ENCODE measurements around the gene TRIM9. TPM values are rescaled to one million over a fixed set of nuclear protein-coding genes. Genes with fewer than 3 reads are reported as not detected.

Gene TRIM9
- total and polyA plus RNA-seq, 2 of the 4 experiments (the other 2 are of a cell fraction), result under 0.01 to 0.09 TPM

DNA sequence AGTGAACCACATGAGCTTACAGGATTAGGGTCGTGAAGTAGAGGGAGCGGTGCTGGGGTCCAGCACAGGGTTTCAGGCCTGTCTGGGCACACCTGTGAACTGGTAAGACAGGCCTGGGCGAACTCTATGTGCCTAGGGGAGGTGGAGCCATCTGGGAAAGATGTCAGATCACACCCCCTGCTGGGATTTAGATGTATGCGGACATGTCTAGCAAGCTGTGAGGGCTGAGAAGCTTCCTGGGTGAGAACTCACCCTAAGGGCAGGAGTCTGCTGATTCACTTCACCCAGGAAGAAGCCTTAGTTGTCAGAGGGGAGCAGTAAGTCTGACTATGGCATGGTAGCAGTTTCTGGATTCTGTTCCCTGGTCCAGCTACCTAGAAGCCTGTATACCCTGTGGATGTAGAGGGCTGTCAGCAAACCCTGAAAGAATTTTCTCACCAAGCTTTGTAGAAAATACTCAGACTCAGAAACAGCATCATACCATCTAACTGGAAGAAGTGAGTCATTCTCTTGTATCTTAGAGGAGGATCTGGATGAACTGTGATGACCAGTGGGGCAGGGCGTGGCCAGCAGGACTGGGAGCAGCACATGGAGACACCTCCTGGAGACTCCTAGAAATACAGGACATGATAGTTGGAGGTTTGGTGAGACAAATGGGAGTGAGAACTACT lies 139.4 kb downstream of the TRIM9 start:
- H3K4me3 ChIP-seq (ENCODE audit: insufficient read depth, low read depth, low read length), result no peak overlapping the region

More for the DNA sequence above, 139.4 kb downstream of the TRIM9 start:
- DNase-seq, result peak; percentile 96
- H2BK5ac ChIP-seq (ENCODE audit: low read depth, low read length, poor library complexity, severe bottlenecking), result peak overlapping the region; percentile 86
- no peaks in the 10 kb centered on the region for H3K27me3 ChIP-seq (ENCODE audit: control insufficient read depth, insufficient read depth, low read length)
- peak overlapping the region; percentile 62; the same call in 2 of the 3 replicates for H2BK15ac ChIP-seq (ENCODE audit: low read depth, low read length)
- peak overlapping the region; percentile 72 for H2AK5ac ChIP-seq (ENCODE audit: low read depth, low read length)
- H3K27ac ChIP-seq (ENCODE audit: insufficient read depth, low read length), result peak overlapping the region; percentile 81
- no peaks in the 10 kb centered on the region for H3K36me3 ChIP-seq (ENCODE audit: control insufficient read depth, insufficient read depth, low read length)
- H4K91ac ChIP-seq (ENCODE audit: insufficient read depth, low read depth, low read length), result peak overlapping the region; percentile 75
- peaks cover 4% of the 10 kb centered on the region; the same call in 1 of the 2 replicates for H3K9me1 ChIP-seq (ENCODE audit: insufficient read depth, low read length)
- peak overlapping the region; percentile 31 for H3K56ac ChIP-seq (ENCODE audit: extremely low read depth, insufficient read depth, low read length)
- BruUV-seq (replicated peaks), result no TSS peak
- intact Hi-C loops (cut with micrococcal nuclease) (loop anchor here (1.0 to 5.0 kb wide), 3 partner anchors 35 to 265 kb away; partner anchors contain the start of gene TRIM9), in situ Hi-C loops (cut with MboI; ENCODE audit: low sequenced_read_pairs) (no loop called here), dilution Hi-C loops (cut with HindIII; ENCODE audit: low sequenced_read_pairs, unreplicated experiment) (no loop called here)
- H2BK20ac ChIP-seq (ENCODE audit: low read depth, low read length), result peak overlapping the region; percentile 87
- ATAC-seq (ENCODE audit: low read depth), result peak; percentile 99
- peak overlapping the region; percentile 75 for H3K4ac ChIP-seq (ENCODE audit: low read depth, low read length)
- H4K8ac ChIP-seq (ENCODE audit: low read depth in 2 of 2, low read length in 2 of 2), result peak overlapping the region; percentile 21 to 82; a peak in 3 of 4 replicates
- H3K23ac ChIP-seq (ENCODE audit: low read depth, low read length), result peak overlapping the region; percentile 59; the same call in 1 of the 2 replicates
- no peaks in the 10 kb centered on the region; the same call in 1 of the 2 replicates for H4K20me1 ChIP-seq (ENCODE audit: insufficient read depth, low read length)
- peaks cover 4% of the 10 kb centered on the region for H3K4me1 ChIP-seq (ENCODE audit: control insufficient read depth, insufficient read depth, low read length)
- WGBS, 2 experiments (ENCODE audit: extremely low coverage in 2 of 2, insufficient read length in 1 of 2), result 71% methylated on average over 1 of the region's 5 CpGs; no CpG with 5 or more reads in 1 of the 2 experiments
- H3K14ac ChIP-seq (replicated peaks; ENCODE audit: low read depth, low read length), result peak overlapping the region; percentile 62
- peak overlapping the region; percentile 84 for H2BK120ac ChIP-seq (ENCODE audit: low read depth, low read length)
- H2AK9ac ChIP-seq (replicated peaks; ENCODE audit: low read depth, low read length, poor library complexity), result peak overlapping the region; percentile 6
- ChIA-PET CTCF (interaction anchor here (0.6 to 1.9 kb wide), 9 partner anchors 9 to 655 kb away, joined by 3 to 6 read pairs (median 3); partner anchors contain the start of gene PYGL), POLR2A (ENCODE audit: unreplicated experiment) (no interaction called here)
- peak overlapping the region; percentile 47; the same call in 1 of the 2 replicates for H3K9ac ChIP-seq (ENCODE audit: low read depth, low read length)
- H2AFZ ChIP-seq (replicated peaks; ENCODE audit: low read length, poor library complexity), result peak overlapping the region; percentile 87
- peak overlapping the region; percentile 56 for H3K4me2 ChIP-seq (ENCODE audit: low read depth, low read length)
- peak overlapping the region; percentile 81 for H3K18ac ChIP-seq (ENCODE audit: low read depth, low read length)
- TF ChIP-seq USF2 (IDR thresholded peaks at IDR 0.05; ENCODE audit: low read depth, low read length) (peak; percentile 27; the same call in 1 of the 2 replicates), RAD21 (IDR thresholded peaks at IDR 0.05; ENCODE audit: low read length) (peak; percentile 59), FOS (IDR thresholded peaks at IDR 0.05; ENCODE audit: low read depth, low read length) (peak; percentile 90), SMC3 (IDR thresholded peaks at IDR 0.05; ENCODE audit: low read depth, low read length) (peak; percentile 39), MAZ (IDR thresholded peaks at IDR 0.05; ENCODE audit: borderline replicate concordance, low read depth, low read length) (no peak), CEBPB (IDR thresholded peaks at IDR 0.05; ENCODE audit: low read depth, low read length) (no peak), MAFK (IDR thresholded peaks at IDR 0.05; ENCODE audit: low read depth, low read length) (no peak), CHD1 (IDR thresholded peaks at IDR 0.05; ENCODE audit: low read depth, low read length) (no peak), POLR2A (IDR thresholded peaks at IDR 0.05; ENCODE audit: low read depth, low read length) (no peak)
- TF ChIP-seq, protein P1, sequence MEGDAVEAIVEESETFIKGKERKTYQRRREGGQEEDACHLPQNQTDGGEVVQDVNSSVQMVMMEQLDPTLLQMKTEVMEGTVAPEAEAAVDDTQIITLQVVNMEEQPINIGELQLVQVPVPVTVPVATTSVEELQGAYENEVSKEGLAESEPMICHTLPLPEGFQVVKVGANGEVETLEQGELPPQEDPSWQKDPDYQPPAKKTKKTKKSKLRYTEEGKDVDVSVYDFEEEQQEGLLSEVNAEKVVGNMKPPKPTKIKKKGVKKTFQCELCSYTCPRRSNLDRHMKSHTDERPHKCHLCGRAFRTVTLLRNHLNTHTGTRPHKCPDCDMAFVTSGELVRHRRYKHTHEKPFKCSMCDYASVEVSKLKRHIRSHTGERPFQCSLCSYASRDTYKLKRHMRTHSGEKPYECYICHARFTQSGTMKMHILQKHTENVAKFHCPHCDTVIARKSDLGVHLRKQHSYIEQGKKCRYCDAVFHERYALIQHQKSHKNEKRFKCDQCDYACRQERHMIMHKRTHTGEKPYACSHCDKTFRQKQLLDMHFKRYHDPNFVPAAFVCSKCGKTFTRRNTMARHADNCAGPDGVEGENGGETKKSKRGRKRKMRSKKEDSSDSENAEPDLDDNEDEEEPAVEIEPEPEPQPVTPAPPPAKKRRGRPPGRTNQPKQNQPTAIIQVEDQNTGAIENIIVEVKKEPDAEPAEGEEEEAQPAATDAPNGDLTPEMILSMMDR (conservative IDR thresholded peaks at IDR 0.05; ENCODE audit: low read depth, low read length), result peak; percentile 64
- H4K5ac ChIP-seq (ENCODE audit: low read depth, low read length), result peak overlapping the region; percentile 69
- no peaks in the 10 kb centered on the region for H3K79me1 ChIP-seq (ENCODE audit: low read depth in 1 of 2, low read length in 2 of 2)
- no peaks in the 10 kb centered on the region for H3K9me3 ChIP-seq (ENCODE audit: control insufficient read depth, insufficient read depth, low read length)

Data from IMR-90 (cell line).